ENCODE measurements around the gene ACLY. TPM values are rescaled to one million over a fixed set of nuclear protein-coding genes. Genes with fewer than 3 reads are reported as not detected.

ACLY gene
- total and polyA plus RNA-seq, 2 of the 13 experiments (the other 11 are each of a cell fraction or from before 2014, with no cell fraction given), result 111 to 218 TPM

DNA sequence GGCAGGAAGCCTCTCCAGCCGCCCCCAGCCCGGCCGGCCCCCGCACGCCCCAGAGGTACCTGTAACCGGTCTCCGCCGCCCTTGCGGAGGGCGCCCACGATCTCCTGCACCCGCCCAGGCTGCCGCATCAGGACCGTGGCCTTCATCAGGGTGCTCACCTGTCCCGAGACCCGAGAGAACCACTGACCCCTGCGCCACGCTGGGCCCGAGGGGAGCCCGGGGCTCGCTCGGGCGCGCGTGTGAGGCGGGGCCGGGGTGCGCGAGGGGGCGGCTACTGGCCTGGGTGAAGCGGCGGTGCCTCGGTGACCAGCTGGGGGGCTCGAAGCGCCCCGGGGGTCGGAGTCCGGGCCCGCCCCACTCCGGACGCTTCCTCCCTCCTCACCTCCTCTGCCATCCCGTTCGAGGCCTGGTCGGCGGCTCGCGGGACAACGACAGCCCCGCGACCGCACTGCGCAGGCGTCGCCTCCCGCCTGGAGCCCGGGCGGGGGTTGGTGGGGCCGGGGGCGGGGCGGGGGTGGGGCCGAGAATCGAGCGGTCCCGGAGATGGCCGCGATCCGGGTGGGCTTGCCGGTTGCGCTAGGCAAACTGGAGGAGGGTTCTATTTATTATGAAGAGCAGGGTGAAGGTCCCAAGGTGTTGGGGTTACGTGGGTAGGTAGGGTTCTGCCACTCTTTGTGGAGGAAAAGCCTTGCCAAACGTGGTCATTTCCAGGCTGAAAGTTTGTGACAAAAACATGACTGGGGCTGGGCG is 82.8 kb downstream of the ACLY start, which contains the start of gene NT5C3B (continued):
- TF ChIP-seq, protein P1, sequence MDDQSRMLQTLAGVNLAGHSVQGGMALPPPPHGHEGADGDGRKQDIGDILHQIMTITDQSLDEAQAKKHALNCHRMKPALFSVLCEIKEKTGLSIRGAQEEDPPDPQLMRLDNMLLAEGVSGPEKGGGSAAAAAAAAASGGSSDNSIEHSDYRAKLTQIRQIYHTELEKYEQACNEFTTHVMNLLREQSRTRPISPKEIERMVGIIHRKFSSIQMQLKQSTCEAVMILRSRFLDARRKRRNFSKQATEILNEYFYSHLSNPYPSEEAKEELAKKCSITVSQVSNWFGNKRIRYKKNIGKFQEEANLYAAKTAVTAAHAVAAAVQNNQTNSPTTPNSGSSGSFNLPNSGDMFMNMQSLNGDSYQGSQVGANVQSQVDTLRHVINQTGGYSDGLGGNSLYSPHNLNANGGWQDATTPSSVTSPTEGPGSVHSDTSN (CRISPR knock-in tag; IDR thresholded peaks at IDR 0.05; ENCODE audit: borderline replicate concordance), result no peak
- TF ChIP-seq ZNF121 (CRISPR knock-in tag; IDR thresholded peaks at IDR 0.05) (0 out of 2 replicates have a peak, but pooled peaks have one; percentile 49), MAZ (IDR thresholded peaks at IDR 0.05; ENCODE audit: borderline replicate concordance, low read depth, low read length) (0 out of 2 replicates have a peak, but pooled peaks have one; percentile 13), MAZ (CRISPR knock-in tag; IDR thresholded peaks at IDR 0.05; ENCODE audit: low read depth) (peak; percentile 80), ARNT2 (CRISPR knock-in tag; IDR thresholded peaks at IDR 0.05; ENCODE audit: low read depth) (peak; percentile 52; the same call in 1 of the 2 replicates), SMAD1 (CRISPR knock-in tag; IDR thresholded peaks at IDR 0.05; ENCODE audit: borderline replicate concordance, low read depth) (0 out of 2 replicates have a peak, but pooled peaks have one; percentile 16), ZNF20 (CRISPR knock-in tag; IDR thresholded peaks at IDR 0.05) (no peak), REL (CRISPR knock-in tag; conservative IDR thresholded peaks at IDR 0.05) (peak; percentile 82; the same call in 1 of the 2 replicates), HDAC2 (CRISPR knock-in tag; IDR thresholded peaks at IDR 0.05) (no peak; the same call in 1 of the 2 replicates), FOXO1 (CRISPR knock-in tag; IDR thresholded peaks at IDR 0.05) (0 out of 2 replicates have a peak, but pooled peaks have one; percentile 12)
- TF ChIP-seq, protein P2, sequence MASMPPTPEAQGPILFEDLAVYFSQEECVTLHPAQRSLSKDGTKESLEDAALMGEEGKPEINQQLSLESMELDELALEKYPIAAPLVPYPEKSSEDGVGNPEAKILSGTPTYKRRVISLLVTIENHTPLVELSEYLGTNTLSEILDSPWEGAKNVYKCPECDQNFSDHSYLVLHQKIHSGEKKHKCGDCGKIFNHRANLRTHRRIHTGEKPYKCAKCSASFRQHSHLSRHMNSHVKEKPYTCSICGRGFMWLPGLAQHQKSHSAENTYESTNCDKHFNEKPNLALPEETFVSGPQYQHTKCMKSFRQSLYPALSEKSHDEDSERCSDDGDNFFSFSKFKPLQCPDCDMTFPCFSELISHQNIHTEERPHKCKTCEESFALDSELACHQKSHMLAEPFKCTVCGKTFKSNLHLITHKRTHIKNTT (CRISPR knock-in tag; IDR thresholded peaks at IDR 0.05), result no peak
- TF ChIP-seq, protein P3, sequence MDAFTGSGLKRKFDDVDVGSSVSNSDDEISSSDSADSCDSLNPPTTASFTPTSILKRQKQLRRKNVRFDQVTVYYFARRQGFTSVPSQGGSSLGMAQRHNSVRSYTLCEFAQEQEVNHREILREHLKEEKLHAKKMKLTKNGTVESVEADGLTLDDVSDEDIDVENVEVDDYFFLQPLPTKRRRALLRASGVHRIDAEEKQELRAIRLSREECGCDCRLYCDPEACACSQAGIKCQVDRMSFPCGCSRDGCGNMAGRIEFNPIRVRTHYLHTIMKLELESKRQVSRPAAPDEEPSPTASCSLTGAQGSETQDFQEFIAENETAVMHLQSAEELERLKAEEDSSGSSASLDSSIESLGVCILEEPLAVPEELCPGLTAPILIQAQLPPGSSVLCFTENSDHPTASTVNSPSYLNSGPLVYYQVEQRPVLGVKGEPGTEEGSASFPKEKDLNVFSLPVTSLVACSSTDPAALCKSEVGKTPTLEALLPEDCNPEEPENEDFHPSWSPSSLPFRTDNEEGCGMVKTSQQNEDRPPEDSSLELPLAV (CRISPR knock-in tag; conservative IDR thresholded peaks at IDR 0.05; ENCODE audit: low read depth), result no peak
- TF ChIP-seq, protein P4, sequence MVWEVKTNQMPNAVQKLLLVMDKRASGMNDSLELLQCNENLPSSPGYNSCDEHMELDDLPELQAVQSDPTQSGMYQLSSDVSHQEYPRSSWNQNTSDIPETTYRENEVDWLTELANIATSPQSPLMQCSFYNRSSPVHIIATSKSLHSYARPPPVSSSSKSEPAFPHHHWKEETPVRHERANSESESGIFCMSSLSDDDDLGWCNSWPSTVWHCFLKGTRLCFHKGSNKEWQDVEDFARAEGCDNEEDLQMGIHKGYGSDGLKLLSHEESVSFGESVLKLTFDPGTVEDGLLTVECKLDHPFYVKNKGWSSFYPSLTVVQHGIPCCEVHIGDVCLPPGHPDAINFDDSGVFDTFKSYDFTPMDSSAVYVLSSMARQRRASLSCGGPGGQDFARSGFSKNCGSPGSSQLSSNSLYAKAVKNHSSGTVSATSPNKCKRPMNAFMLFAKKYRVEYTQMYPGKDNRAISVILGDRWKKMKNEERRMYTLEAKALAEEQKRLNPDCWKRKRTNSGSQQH (CRISPR knock-in tag; IDR thresholded peaks at IDR 0.05; ENCODE audit: low read depth), result no peak
- TF ChIP-seq, protein P5, sequence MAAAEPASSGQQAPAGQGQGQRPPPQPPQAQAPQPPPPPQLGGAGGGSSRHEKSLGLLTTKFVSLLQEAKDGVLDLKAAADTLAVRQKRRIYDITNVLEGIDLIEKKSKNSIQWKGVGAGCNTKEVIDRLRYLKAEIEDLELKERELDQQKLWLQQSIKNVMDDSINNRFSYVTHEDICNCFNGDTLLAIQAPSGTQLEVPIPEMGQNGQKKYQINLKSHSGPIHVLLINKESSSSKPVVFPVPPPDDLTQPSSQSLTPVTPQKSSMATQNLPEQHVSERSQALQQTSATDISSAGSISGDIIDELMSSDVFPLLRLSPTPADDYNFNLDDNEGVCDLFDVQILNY (CRISPR knock-in tag; conservative IDR thresholded peaks at IDR 0.05), result peak; percentile 26; the same call in 1 of the 2 replicates
- TF ChIP-seq, protein P6, sequence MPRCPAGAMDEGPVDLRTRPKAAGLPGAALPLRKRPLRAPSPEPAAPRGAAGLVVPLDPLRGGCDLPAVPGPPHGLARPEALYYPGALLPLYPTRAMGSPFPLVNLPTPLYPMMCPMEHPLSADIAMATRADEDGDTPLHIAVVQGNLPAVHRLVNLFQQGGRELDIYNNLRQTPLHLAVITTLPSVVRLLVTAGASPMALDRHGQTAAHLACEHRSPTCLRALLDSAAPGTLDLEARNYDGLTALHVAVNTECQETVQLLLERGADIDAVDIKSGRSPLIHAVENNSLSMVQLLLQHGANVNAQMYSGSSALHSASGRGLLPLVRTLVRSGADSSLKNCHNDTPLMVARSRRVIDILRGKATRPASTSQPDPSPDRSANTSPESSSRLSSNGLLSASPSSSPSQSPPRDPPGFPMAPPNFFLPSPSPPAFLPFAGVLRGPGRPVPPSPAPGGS (CRISPR knock-in tag; IDR thresholded peaks at IDR 0.05), result peak; percentile 66

Measured in HepG2 (cell line).